BLaER1 treated with 17β-estradiol and CSF1 and Interleukin-3, amounts not matched to agents 10 nM and 100 nM (cell line): ENCODE data around the gene PPM1N.
A peak's percentile ranks its signal among the peaks of the same experiment; 100 is the strongest.

Experiments used
- H3K27ac ChIP-seq, 11 experiments: shearing (Covaris generic); formaldehyde crosslinking; 2 replicates each; pipeline ENCODE4 v1.8.1; 2022
- H3K27me3 ChIP-seq, 11 experiments: shearing (Covaris generic); formaldehyde crosslinking; 2 replicates each; pipeline ENCODE4 v1.8.1; 2022
- H3K36me3 ChIP-seq, 11 experiments: shearing (Covaris generic); formaldehyde crosslinking; 2 replicates each; pipeline ENCODE4 v1.8.1; 2022
- H3K4me1 ChIP-seq, 10 experiments: shearing (Covaris generic); formaldehyde crosslinking; 2 replicates each; pipeline ENCODE4 v1.8.1; 2022
- H3K4me2 ChIP-seq, 11 experiments: shearing (Covaris generic); formaldehyde crosslinking; 2 replicates each; pipeline ENCODE4 v1.8.1; 2022
- H3K4me3 ChIP-seq, 10 experiments: shearing (Covaris generic); formaldehyde crosslinking; 2 replicates each; pipeline ENCODE4 v1.8.1; 2022
- H3K9ac ChIP-seq, 11 experiments: shearing (Covaris generic); formaldehyde crosslinking; 2 replicates each; pipeline ENCODE4 v1.8.1; 2022
- H3K9me3 ChIP-seq, 11 experiments: shearing (Covaris generic); formaldehyde crosslinking; replicated peaks in 1 of 11; 2 replicates each; pipeline ENCODE4 v1.8.1; 2022
- H4K20me1 ChIP-seq, 11 experiments: shearing (Covaris generic); formaldehyde crosslinking; 2 replicates each; pipeline ENCODE4 v1.8.1; 2022
- Cebpa-rat ChIP-seq, 11 experiments: shearing (Covaris generic); IDR thresholded peaks; 2 replicates each; pipeline ENCODE4 v1.8.1; 2022

Gene PPM1N, protein sequence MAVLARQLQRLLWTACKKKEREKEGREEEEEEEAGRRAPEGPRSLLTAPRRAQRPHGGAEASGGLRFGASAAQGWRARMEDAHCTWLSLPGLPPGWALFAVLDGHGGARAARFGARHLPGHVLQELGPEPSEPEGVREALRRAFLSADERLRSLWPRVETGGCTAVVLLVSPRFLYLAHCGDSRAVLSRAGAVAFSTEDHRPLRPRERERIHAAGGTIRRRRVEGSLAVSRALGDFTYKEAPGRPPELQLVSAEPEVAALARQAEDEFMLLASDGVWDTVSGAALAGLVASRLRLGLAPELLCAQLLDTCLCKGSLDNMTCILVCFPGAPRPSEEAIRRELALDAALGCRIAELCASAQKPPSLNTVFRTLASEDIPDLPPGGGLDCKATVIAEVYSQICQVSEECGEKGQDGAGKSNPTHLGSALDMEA

DNA sequence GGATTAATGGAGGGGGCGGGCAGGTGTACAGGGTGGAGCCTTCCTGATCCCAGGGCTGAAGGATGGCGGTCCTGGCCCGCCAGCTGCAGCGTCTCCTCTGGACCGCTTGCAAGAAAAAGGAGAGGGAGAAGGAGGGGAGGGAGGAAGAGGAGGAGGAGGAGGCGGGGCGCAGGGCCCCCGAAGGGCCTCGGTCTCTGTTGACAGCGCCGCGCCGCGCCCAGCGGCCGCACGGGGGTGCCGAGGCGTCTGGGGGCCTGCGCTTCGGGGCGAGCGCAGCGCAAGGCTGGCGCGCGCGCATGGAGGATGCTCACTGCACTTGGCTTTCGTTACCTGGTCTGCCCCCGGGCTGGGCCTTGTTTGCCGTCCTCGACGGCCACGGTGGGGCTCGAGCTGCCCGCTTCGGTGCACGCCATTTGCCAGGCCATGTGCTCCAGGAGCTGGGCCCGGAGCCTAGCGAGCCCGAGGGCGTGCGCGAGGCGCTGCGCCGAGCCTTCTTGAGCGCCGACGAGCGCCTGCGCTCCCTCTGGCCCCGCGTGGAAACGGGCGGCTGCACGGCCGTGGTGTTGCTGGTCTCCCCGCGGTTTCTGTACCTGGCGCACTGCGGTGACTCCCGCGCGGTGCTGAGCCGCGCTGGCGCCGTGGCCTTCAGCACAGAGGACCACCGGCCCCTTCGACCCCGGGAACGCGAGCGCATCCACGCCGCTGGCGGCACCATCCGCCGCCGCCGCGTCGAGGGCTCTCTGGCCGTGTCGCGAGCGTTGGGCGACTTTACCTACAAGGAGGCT lies at the start of gene PPM1N:
Gene PPM1N (plus strand): TSS at position 33 of the 785 bp plus-strand sequence. CDS start 30 bp downstream, at position 63.
- Histone ChIP-seq H3K4me3 (peak within 1 kb of the TSS; percentile 56 to 96 (median 76)), H4K20me1 (peaks cover 0 to 43% (median 25%) of the 10 kb centered on the region in 11 experiments; a peak in 13 of 22 replicates), H3K4me1 (peaks cover 38 to 81% (median 55%) of the 10 kb centered on the region in 10 experiments), H3K27ac (peak within 1 kb of the TSS in 5 of 11 experiments; percentile 21 to 60 (median 37); a peak in 6 of 22 replicates), H3K4me2 (peak within 1 kb of the TSS; percentile 83 to 100 (median 99)), H3K9ac (peak within 1 kb of the TSS in 10 of 11 experiments; percentile 18 to 72 (median 62); a peak in 18 of 22 replicates), H3K36me3 (peaks cover 0 to 12% (median 0%) of the 10 kb centered on the region in 11 experiments; a peak in 4 of 22 replicates), H3K27me3 (peaks cover 43 to 71% (median 64%) of the 10 kb centered on the region in 11 experiments), H3K9me3 (peaks cover 0 to 9% (median 0%) of the 10 kb centered on the region in 11 experiments; a peak in 1 of 22 replicates)
- TF ChIP-seq Cebpa-rat (IDR thresholded peaks at IDR 0.05), result no peak

DNA sequence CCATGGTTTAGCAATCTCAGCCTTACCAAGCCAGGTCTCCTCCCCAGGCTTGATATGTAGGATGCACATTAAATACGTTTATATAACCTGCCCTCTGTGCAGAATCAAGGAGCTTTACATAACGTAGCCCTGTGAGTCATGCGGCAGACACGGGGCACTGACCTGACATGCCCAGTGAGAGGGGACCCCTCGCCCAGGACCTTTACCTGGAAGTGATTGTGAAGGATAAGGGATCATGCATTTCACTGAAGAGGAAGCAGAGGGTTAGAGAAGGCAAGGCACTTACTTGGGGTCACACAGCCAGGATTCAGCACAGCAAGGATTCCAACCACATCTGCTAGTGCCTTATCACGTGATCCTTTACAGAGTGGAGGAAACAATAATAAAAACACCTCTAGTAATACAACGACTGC lies 49.4 kb upstream of the PPM1N start:
- TF ChIP-seq Cebpa-rat (IDR thresholded peaks at IDR 0.05), result no peak
- peak overlapping the region in 3 of 11 experiments; percentile 79 to 97 (median 81); a peak in 1 of 22 replicates for H3K27ac ChIP-seq

DNA sequence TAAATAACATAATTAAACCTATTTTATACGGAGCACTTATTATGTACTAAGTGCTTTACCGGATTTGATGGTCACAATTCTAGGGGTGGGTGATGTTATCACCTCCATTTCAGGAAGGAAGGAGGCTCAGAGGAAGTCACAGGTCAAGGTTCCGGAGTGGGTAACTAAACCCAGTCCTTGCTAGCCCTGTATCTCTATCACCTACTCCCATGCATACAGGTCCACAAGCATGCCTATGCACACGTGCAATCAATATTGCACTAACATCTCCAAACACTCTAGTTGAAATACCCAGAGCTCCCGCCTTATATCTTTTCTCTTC lies 48.3 kb upstream of the PPM1N start:
- Histone ChIP-seq H3K9me3 (no peaks in the 10 kb centered on the region), H3K36me3 (no peaks in the 10 kb centered on the region), H3K9ac (peak overlapping the region; percentile 70 to 95 (median 79)), H3K27ac (peak overlapping the region; percentile 70 to 97 (median 81)), H3K4me2 (peak overlapping the region; percentile 81 to 99 (median 96)), H4K20me1 (no peaks in the 10 kb centered on the region), H3K27me3 (no peaks in the 10 kb centered on the region), H3K4me1 (peaks cover 34 to 85% (median 69%) of the 10 kb centered on the region in 10 experiments), H3K4me3 (peak overlapping the region; percentile 61 to 77 (median 69))
- TF ChIP-seq Cebpa-rat (IDR thresholded peaks at IDR 0.05), result no peak

More for the DNA sequence above, 49.4 kb upstream of the PPM1N start:
- H3K9me3 ChIP-seq, result no peaks in the 10 kb centered on the region
- H3K9ac ChIP-seq, result peak overlapping the region in 1 of 11 experiments; percentile 78; a peak in 1 of 22 replicates
- no peaks in the 10 kb centered on the region for H4K20me1 ChIP-seq
- no peaks in the 10 kb centered on the region for H3K36me3 ChIP-seq
- peak overlapping the region; percentile 81 to 99 (median 96); a peak in 21 of 22 replicates for H3K4me2 ChIP-seq
- peaks cover 30 to 82% (median 66%) of the 10 kb centered on the region in 10 experiments for H3K4me1 ChIP-seq
- H3K4me3 ChIP-seq, result no peak overlapping the region
- H3K27me3 ChIP-seq, result no peaks in the 10 kb centered on the region

DNA sequence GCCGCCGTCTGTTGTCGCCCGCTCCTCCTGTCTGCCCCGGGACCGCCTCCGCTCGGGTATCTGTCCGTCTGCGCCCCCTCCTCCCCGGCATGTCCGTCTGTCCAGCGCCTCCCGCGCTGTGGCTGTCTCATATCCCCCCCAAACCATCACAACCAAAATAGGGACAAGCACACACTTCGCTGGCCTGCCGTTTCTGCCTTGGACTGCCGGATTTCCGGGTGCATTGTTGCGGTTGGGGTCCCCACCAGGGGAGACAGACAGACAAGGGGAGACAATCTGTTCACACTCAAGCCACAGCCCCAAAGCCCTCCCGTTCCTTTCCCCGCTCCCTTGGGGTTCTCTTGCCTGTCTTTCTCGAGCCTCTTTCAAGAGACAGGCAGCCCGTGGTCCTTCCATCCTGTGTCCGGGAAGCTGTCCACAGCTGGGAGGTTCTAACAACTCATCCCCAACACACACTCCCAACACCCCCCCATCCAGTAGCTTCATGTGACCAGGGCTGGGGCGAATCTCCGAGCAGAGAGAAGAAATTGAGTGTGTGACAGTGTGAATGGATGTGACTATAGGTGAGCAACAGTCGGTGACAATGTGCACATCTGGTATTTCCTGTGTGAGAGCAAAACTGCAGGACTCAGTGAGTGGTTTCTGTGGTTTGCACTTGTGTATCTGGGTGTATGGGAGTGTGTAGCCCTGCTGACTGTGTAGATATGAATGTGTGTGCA lies 47.0 kb upstream of the PPM1N start:
- Histone ChIP-seq H3K9me3 (no peaks in the 10 kb centered on the region), H3K36me3 (no peaks in the 10 kb centered on the region), H3K27me3 (no peaks in the 10 kb centered on the region), H3K27ac (peak overlapping the region; percentile 63 to 97 (median 79)), H4K20me1 (0 out of 22 replicates have a peak, but pooled peaks cover 0 to 4% (median 0%) of the 10 kb centered on the region in 11 experiments), H3K4me1 (peaks cover 45 to 86% (median 71%) of the 10 kb centered on the region in 10 experiments), H3K9ac (peak overlapping the region; percentile 66 to 95 (median 78)), H3K4me2 (peak overlapping the region; percentile 81 to 99 (median 97)), H3K4me3 (peak overlapping the region; percentile 61 to 77 (median 69))
- no peak for TF ChIP-seq Cebpa-rat (IDR thresholded peaks at IDR 0.05)

DNA sequence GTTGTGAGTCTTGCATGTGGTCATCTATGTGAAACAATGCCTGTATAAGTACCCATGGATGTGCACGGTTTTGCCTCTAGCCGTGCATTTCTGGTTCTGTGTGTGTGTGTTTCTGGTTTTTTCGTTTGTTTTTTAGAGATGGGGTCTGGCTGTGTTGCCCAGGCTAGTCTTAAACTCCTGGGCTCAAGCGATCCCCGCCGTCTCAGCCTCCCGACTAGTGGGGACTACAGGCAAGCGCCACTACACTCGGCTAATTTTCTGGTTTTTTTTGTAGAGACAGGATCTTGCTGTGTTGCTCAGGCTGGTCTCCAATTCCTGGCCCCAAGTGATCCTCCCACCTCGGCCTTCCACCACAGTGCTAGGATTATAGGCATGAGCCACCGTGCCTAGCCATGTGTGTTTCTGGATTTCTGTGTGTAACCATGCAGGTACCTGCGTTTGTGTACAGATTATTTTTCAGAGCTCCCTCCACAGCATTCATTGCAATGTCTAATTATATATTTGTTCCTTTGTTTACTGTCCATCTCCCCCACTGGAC lies 46.3 kb upstream of the PPM1N start:
- Histone ChIP-seq H3K27ac (peak overlapping the region in 3 of 11 experiments; percentile 71 to 97 (median 96); a peak in 4 of 22 replicates), H3K9ac (peak overlapping the region in 2 of 11 experiments; percentile 8 to 92; a peak in 2 of 22 replicates), H3K36me3 (no peaks in the 10 kb centered on the region), H3K4me3 (peak overlapping the region in 1 of 10 experiments; percentile 69; a peak in 2 of 20 replicates), H3K4me2 (peak overlapping the region; percentile 81 to 99 (median 97)), H3K4me1 (peaks cover 51 to 86% (median 77%) of the 10 kb centered on the region in 10 experiments), H4K20me1 (0 out of 22 replicates have a peak, but pooled peaks cover 0 to 4% (median 0%) of the 10 kb centered on the region in 11 experiments), H3K9me3 (no peaks in the 10 kb centered on the region), H3K27me3 (no peaks in the 10 kb centered on the region)
- TF ChIP-seq Cebpa-rat (IDR thresholded peaks at IDR 0.05), result no peak

DNA sequence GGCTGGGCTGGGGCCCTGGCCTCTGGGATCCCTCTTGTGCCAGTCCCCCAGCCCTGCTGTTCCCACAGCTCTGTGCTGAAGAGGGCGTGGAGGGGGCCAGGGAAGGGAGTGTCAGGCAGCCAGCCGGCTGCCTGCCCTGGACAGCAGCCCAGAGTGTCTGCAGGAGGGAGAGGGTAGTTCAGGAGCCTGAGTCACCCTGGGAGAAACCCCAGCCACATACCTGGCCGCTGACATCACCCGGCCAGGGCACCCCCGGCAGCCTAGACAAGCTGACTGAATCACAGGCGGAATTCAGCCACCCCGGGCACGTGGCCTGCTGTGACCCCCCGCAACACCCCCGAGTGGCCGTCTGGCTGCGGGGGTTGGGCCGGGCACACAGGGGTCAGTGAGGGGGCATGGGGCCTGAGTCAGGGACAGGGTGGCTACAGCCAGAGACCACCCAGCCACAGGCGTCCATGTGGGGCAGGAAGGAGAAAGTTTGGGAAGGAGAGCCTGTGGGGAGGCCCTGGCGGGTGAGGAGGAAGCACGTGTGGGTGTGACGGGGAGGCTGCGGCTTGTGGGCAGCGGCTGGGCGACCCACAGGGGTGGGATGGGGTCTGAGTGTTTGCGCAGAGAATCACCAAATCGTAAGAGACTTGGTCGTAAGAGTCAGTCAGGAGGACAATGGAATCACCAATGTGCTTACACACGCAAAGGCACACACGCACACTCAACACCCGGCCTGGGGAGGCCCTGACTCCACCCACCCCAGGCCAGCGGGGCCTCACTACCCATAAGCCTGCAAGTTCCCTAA lies 42.3 kb upstream of the PPM1N start:
- no peak for TF ChIP-seq Cebpa-rat (IDR thresholded peaks at IDR 0.05)
- H3K9me3 ChIP-seq, result no peaks in the 10 kb centered on the region
- H3K4me2 ChIP-seq, result peak overlapping the region; percentile 75 to 93 (median 82)
- H3K27me3 ChIP-seq, result no peaks in the 10 kb centered on the region
- H3K36me3 ChIP-seq, result no peaks in the 10 kb centered on the region
- H3K4me1 ChIP-seq, result peaks cover 52 to 93% (median 83%) of the 10 kb centered on the region in 10 experiments
- H3K27ac ChIP-seq, result peak overlapping the region; percentile 63 to 85 (median 76); a peak in 21 of 22 replicates
- H3K4me3 ChIP-seq, result peak overlapping the region in 5 of 10 experiments; percentile 1 to 56 (median 31); a peak in 7 of 20 replicates
- 0 out of 22 replicates have a peak, but pooled peaks cover 0 to 4% (median 0%) of the 10 kb centered on the region in 11 experiments for H4K20me1 ChIP-seq
- H3K9ac ChIP-seq, result peak overlapping the region; percentile 50 to 75 (median 66)

DNA sequence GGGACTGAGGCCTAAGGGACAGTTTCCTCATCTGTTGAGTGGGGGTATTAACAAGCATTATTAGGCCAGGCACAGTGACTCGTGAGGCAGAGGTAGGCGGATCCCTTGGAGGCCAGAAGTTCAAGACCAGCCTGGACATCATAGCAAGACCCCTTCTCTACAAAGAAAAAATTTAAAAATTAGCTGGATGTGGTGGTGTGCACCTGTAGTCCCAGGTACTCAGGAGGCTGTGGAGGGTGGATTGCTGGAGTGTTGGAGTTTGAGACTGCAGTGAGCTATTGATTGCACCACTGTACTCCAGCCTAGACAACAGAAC lies 41.8 kb upstream of the PPM1N start:
- no peak for TF ChIP-seq Cebpa-rat (IDR thresholded peaks at IDR 0.05)
- Histone ChIP-seq H3K4me1 (peaks cover 49 to 93% (median 83%) of the 10 kb centered on the region in 10 experiments), H3K27me3 (no peaks in the 10 kb centered on the region), H3K4me2 (peak overlapping the region; percentile 75 to 93 (median 82)), H3K36me3 (no peaks in the 10 kb centered on the region), H3K9ac (peak overlapping the region; percentile 37 to 75 (median 66); a peak in 17 of 22 replicates), H3K4me3 (peak overlapping the region in 3 of 10 experiments; percentile 6 to 56 (median 35); a peak in 6 of 20 replicates), H3K27ac (peak overlapping the region; percentile 20 to 85 (median 76); a peak in 21 of 22 replicates), H4K20me1 (0 out of 22 replicates have a peak, but pooled peaks cover 0 to 4% (median 0%) of the 10 kb centered on the region in 11 experiments), H3K9me3 (no peaks in the 10 kb centered on the region)
